Measurements from ENCODE around the gene ERO1B. TPM values are rescaled to one million over a fixed set of nuclear protein-coding genes. Genes with fewer than 3 reads are reported as not detected.

The ERO1B gene
- polyA plus RNA-seq, 1 of the 3 experiments (the other 2 are of a cell fraction): 0.79 TPM

DNA sequence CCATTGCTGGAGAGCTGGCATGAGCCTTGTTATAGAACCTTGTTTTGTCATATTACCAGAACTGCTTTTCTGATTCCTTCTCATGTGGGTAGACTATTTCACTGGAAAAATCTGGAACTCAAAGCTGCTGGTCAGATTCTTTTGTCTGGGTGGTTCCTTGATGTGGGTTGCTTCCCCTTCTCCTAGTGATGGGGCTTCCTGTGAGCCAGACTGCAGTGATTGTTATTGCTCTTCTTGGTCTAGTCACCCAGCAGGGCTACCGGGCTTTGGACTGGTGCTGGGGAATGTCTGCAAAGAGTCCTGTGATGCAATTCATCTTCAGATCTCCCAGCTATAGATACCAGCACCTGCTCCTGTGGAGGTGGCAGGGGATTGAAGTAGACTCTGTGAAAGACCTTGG is 80.0 kb downstream of the ERO1B start:
- H3K9me3 ChIP-seq: peaks cover 10% of the 10 kb centered on the region; the same call in 1 of the 2 replicates
- no peak overlapping the region for H3K4me3 ChIP-seq (ENCODE audit: low read depth in 2 of 2, low read length in 1 of 2)
- H3K36me3 ChIP-seq (replicated peaks in 1 of 2; ENCODE audit: control insufficient read depth in 1 of 2, insufficient read depth in 2 of 2, low read length in 1 of 2): peaks cover 2 to 11% of the 10 kb centered on the region in 2 experiments
- no peak overlapping the region for H3K9ac ChIP-seq
- H3K4me2 ChIP-seq: no peak overlapping the region
- no peak overlapping the region for H3K27ac ChIP-seq (ENCODE audit: low read depth in 2 of 2, low read length in 1 of 2)
- 100% methylated on average over 1 of the region's 1 CpG for WGBS (ENCODE audit: low lambda C conversion rate)
- no peaks in the 10 kb centered on the region for H3K9me2 ChIP-seq
- POLR2A ChIA-PET: no interaction called here
- H3K4me1 ChIP-seq (ENCODE audit: control insufficient read depth in 1 of 2, insufficient read depth in 2 of 2, low read depth in 1 of 2, low read length in 1 of 2): no peaks in the 10 kb centered on the region
- H2AFZ ChIP-seq (ENCODE audit: low read depth): no peak overlapping the region
- CTCF ChIA-PET: no interaction called here
- no peaks in the 10 kb centered on the region for H4K20me1 ChIP-seq (ENCODE audit: insufficient read depth)
- no peaks in the 10 kb centered on the region for H3K27me3 ChIP-seq (ENCODE audit: insufficient read depth)
- H3F3A ChIP-seq (replicated peaks; ENCODE audit: insufficient read depth): no peaks in the 10 kb centered on the region
- H3K79me2 ChIP-seq (ENCODE audit: insufficient read depth): no peaks in the 10 kb centered on the region
- TF ChIP-seq FOXJ3 (CRISPR knock-in tag; IDR thresholded peaks at IDR 0.05): no peak
- no peak for TF ChIP-seq SIN3A (IDR thresholded peaks at IDR 0.05; ENCODE audit: borderline replicate concordance, low read depth, low read length)
- TF ChIP-seq, protein P1, sequence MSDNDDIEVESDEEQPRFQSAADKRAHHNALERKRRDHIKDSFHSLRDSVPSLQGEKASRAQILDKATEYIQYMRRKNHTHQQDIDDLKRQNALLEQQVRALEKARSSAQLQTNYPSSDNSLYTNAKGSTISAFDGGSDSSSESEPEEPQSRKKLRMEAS (IDR thresholded peaks at IDR 0.05; ENCODE audit: low read depth): no peak
- no peak for TF ChIP-seq JUND (IDR thresholded peaks at IDR 0.05)
- no peak for DNase-seq

DNA sequence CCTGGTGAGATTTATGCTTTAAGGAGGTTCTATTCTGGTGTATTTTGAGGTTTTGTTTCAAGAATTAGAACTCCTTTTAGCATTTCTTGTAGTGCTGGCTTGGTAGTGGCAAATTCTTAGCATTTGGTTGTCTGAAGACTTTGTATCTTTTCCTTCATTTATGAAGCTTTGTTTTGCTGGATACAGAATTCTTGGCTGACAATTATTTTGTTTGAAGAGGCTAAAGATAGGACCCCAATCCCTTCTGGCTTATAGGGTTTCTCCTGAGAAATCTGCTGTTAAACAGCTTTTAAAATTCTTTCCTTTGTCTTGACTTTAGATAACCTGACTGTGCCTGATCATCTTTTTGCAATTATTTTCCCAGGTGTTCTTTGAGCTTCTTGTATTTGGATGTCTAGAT is 80.8 kb downstream of the ERO1B start:
- Histone ChIP-seq H3F3A (replicated peaks; ENCODE audit: insufficient read depth) (no peaks in the 10 kb centered on the region), H3K79me2 (ENCODE audit: insufficient read depth) (no peaks in the 10 kb centered on the region), H3K9me3 (peaks cover 10% of the 10 kb centered on the region; the same call in 1 of the 2 replicates), H3K27ac (ENCODE audit: low read depth in 2 of 2, low read length in 1 of 2) (no peak overlapping the region), H3K9me2 (no peaks in the 10 kb centered on the region), H3K4me3 (ENCODE audit: low read depth in 2 of 2, low read length in 1 of 2) (no peak overlapping the region), H3K4me2 (no peak overlapping the region), H2AFZ (ENCODE audit: low read depth) (no peak overlapping the region), H4K20me1 (ENCODE audit: insufficient read depth) (no peaks in the 10 kb centered on the region), H3K9ac (no peak overlapping the region), H3K36me3 (replicated peaks in 1 of 2; ENCODE audit: control insufficient read depth in 1 of 2, insufficient read depth in 2 of 2, low read length in 1 of 2) (peaks cover 2 to 3% of the 10 kb centered on the region in 2 experiments), H3K4me1 (ENCODE audit: control insufficient read depth in 1 of 2, insufficient read depth in 2 of 2, low read depth in 1 of 2, low read length in 1 of 2) (no peaks in the 10 kb centered on the region), H3K27me3 (ENCODE audit: insufficient read depth) (no peaks in the 10 kb centered on the region)
- TF ChIP-seq GATA2 (CRISPR knock-in tag; IDR thresholded peaks at IDR 0.05) (no peak), ELF1 (IDR thresholded peaks at IDR 0.05) (no peak), EP300 (IDR thresholded peaks at IDR 0.05; ENCODE audit: borderline replicate concordance in 1 of 2, low read depth in 1 of 2, low read length in 1 of 2) (no peak), MEF2A (IDR thresholded peaks at IDR 0.05; ENCODE audit: borderline replicate concordance, low read depth) (no peak), NRF1 (IDR thresholded peaks at IDR 0.05; ENCODE audit: low read depth, low read length) (no peak), YY1 (IDR thresholded peaks at IDR 0.05; ENCODE audit: low read depth) (no peak), TEAD4 (IDR thresholded peaks at IDR 0.05; ENCODE audit: borderline replicate concordance, insufficient read depth) (no peak), SMC3 (IDR thresholded peaks at IDR 0.05; ENCODE audit: low read depth, low read length) (no peak), TAF1 (IDR thresholded peaks at IDR 0.05; ENCODE audit: borderline replicate concordance, low read depth, low read length) (no peak), FOXM1 (IDR thresholded peaks at IDR 0.05; ENCODE audit: low read depth) (no peak), SIN3A (IDR thresholded peaks at IDR 0.05; ENCODE audit: borderline replicate concordance, low read depth, low read length) (no peak), TCF12 (IDR thresholded peaks at IDR 0.05) (no peak), RFX5 (IDR thresholded peaks at IDR 0.05; ENCODE audit: low read length) (no peak), NFIC (IDR thresholded peaks at IDR 0.05; ENCODE audit: borderline replicate concordance) (no peak)
- TF ChIP-seq, protein P2, sequence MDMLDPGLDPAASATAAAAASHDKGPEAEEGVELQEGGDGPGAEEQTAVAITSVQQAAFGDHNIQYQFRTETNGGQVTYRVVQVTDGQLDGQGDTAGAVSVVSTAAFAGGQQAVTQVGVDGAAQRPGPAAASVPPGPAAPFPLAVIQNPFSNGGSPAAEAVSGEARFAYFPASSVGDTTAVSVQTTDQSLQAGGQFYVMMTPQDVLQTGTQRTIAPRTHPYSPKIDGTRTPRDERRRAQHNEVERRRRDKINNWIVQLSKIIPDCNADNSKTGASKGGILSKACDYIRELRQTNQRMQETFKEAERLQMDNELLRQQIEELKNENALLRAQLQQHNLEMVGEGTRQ (IDR thresholded peaks at IDR 0.05; ENCODE audit: borderline replicate concordance, low read depth, low read length): no peak
- TF ChIP-seq, protein P3, sequence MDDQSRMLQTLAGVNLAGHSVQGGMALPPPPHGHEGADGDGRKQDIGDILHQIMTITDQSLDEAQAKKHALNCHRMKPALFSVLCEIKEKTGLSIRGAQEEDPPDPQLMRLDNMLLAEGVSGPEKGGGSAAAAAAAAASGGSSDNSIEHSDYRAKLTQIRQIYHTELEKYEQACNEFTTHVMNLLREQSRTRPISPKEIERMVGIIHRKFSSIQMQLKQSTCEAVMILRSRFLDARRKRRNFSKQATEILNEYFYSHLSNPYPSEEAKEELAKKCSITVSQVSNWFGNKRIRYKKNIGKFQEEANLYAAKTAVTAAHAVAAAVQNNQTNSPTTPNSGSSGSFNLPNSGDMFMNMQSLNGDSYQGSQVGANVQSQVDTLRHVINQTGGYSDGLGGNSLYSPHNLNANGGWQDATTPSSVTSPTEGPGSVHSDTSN (IDR thresholded peaks at IDR 0.05): no peak
- TF ChIP-seq, protein P1 (IDR thresholded peaks at IDR 0.05; ENCODE audit: low read depth): no peak
- TF ChIP-seq, protein P4, sequence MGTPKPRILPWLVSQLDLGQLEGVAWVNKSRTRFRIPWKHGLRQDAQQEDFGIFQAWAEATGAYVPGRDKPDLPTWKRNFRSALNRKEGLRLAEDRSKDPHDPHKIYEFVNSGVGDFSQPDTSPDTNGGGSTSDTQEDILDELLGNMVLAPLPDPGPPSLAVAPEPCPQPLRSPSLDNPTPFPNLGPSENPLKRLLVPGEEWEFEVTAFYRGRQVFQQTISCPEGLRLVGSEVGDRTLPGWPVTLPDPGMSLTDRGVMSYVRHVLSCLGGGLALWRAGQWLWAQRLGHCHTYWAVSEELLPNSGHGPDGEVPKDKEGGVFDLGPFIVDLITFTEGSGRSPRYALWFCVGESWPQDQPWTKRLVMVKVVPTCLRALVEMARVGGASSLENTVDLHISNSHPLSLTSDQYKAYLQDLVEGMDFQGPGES (IDR thresholded peaks at IDR 0.05; ENCODE audit: low read depth, low read length): no peak
- TF ChIP-seq, protein P5, sequence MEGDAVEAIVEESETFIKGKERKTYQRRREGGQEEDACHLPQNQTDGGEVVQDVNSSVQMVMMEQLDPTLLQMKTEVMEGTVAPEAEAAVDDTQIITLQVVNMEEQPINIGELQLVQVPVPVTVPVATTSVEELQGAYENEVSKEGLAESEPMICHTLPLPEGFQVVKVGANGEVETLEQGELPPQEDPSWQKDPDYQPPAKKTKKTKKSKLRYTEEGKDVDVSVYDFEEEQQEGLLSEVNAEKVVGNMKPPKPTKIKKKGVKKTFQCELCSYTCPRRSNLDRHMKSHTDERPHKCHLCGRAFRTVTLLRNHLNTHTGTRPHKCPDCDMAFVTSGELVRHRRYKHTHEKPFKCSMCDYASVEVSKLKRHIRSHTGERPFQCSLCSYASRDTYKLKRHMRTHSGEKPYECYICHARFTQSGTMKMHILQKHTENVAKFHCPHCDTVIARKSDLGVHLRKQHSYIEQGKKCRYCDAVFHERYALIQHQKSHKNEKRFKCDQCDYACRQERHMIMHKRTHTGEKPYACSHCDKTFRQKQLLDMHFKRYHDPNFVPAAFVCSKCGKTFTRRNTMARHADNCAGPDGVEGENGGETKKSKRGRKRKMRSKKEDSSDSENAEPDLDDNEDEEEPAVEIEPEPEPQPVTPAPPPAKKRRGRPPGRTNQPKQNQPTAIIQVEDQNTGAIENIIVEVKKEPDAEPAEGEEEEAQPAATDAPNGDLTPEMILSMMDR (IDR thresholded peaks at IDR 0.05): no peak
- no peak for DNase-seq
- POLR2A ChIA-PET: no interaction called here
- CTCF ChIA-PET: no interaction called here

All from SK-N-SH (cell line).